ENCODE data around the gene GNAO1.

Gene GNAO1

GRCh38 chr16:56221995-56222394 lies 30.7 kb downstream of the GNAO1 start:
- H3F3A ChIP-seq (ENCODE audit: insufficient read depth, low read length) = no peaks in the 10 kb centered on the region
- no peaks in the 10 kb centered on the region for H3K79me2 ChIP-seq (ENCODE audit: low read length)
- no peak overlapping the region for H3K4me2 ChIP-seq (ENCODE audit: low read depth, low read length)
- no peak overlapping the region for H3K27ac ChIP-seq (ENCODE audit: low read length)
- no peak overlapping the region for H2AFZ ChIP-seq (ENCODE audit: low read length)
- no peaks in the 10 kb centered on the region for H4K20me1 ChIP-seq (ENCODE audit: insufficient read depth, low read length)
- TF ChIP-seq EZH2 (optimal IDR thresholded peaks at IDR 0.05; ENCODE audit: low read depth, low read length) (no peak), CTCF (IDR thresholded peaks at IDR 0.05; ENCODE audit: low read length) (no peak), EZH2phosphoT487 (IDR thresholded peaks at IDR 0.05; ENCODE audit: low read length) (no peak)
- no peaks in the 10 kb centered on the region for H3K9me3 ChIP-seq (replicated peaks; ENCODE audit: insufficient read depth, low read length)
- H3K9me2 ChIP-seq (replicated peaks; ENCODE audit: insufficient read depth, low read length) = no peaks in the 10 kb centered on the region
- DNase-seq = no peak
- no peaks in the 10 kb centered on the region for H3K27me3 ChIP-seq (replicated peaks; ENCODE audit: insufficient read depth, low read length)
- H3K36me3 ChIP-seq (replicated peaks; ENCODE audit: insufficient read depth, low read length) = no peaks in the 10 kb centered on the region
- no peaks in the 10 kb centered on the region for H3K4me1 ChIP-seq (ENCODE audit: low read length)
- H3K9ac ChIP-seq (ENCODE audit: low read length) = no peak overlapping the region
- no peak overlapping the region for H3K4me3 ChIP-seq (ENCODE audit: low read length)

GRCh38 chr16:56222474-56222997 lies 31.2 kb downstream of the GNAO1 start:
- H4K20me1 ChIP-seq (ENCODE audit: insufficient read depth, low read length) = no peaks in the 10 kb centered on the region
- H3K36me3 ChIP-seq (replicated peaks; ENCODE audit: insufficient read depth, low read length) = no peaks in the 10 kb centered on the region
- DNase-seq = no peak
- H3K9me3 ChIP-seq (replicated peaks; ENCODE audit: insufficient read depth, low read length) = no peaks in the 10 kb centered on the region
- no peaks in the 10 kb centered on the region for H3K79me2 ChIP-seq (ENCODE audit: low read length)
- no peaks in the 10 kb centered on the region for H3K9me2 ChIP-seq (replicated peaks; ENCODE audit: insufficient read depth, low read length)
- H3K27me3 ChIP-seq (replicated peaks; ENCODE audit: insufficient read depth, low read length) = no peaks in the 10 kb centered on the region
- no peak overlapping the region for H2AFZ ChIP-seq (ENCODE audit: low read length)
- no peak overlapping the region for H3K9ac ChIP-seq (ENCODE audit: low read length)
- no peaks in the 10 kb centered on the region for H3K4me1 ChIP-seq (ENCODE audit: low read length)
- H3F3A ChIP-seq (ENCODE audit: insufficient read depth, low read length) = no peaks in the 10 kb centered on the region
- H3K4me3 ChIP-seq (ENCODE audit: low read length) = no peak overlapping the region
- no peak overlapping the region for H3K4me2 ChIP-seq (ENCODE audit: low read depth, low read length)
- no peak for TF ChIP-seq CTCF (IDR thresholded peaks at IDR 0.05; ENCODE audit: low read length)
- no peak for TF ChIP-seq EZH2phosphoT487 (IDR thresholded peaks at IDR 0.05; ENCODE audit: low read length)
- no peak overlapping the region for H3K27ac ChIP-seq (ENCODE audit: low read length)

GRCh38 chr16:56225017-56225742 lies 33.9 kb downstream of the GNAO1 start:
- Histone ChIP-seq H3K27me3 (replicated peaks; ENCODE audit: insufficient read depth, low read length) (no peaks in the 10 kb centered on the region), H3K9me3 (replicated peaks; ENCODE audit: insufficient read depth, low read length) (no peaks in the 10 kb centered on the region), H3K4me2 (ENCODE audit: low read depth, low read length) (no peak overlapping the region), H4K20me1 (ENCODE audit: insufficient read depth, low read length) (no peaks in the 10 kb centered on the region), H3K27ac (ENCODE audit: low read length) (no peak overlapping the region), H3K9me2 (replicated peaks; ENCODE audit: insufficient read depth, low read length) (no peaks in the 10 kb centered on the region), H3K4me1 (ENCODE audit: low read length) (no peaks in the 10 kb centered on the region), H2AFZ (ENCODE audit: low read length) (no peak overlapping the region), H3K79me2 (ENCODE audit: low read length) (no peaks in the 10 kb centered on the region), H3F3A (ENCODE audit: insufficient read depth, low read length) (no peaks in the 10 kb centered on the region), H3K36me3 (replicated peaks; ENCODE audit: insufficient read depth, low read length) (no peaks in the 10 kb centered on the region), H3K9ac (ENCODE audit: low read length) (no peak overlapping the region), H3K4me3 (ENCODE audit: low read length) (no peak overlapping the region)
- no peak for TF ChIP-seq EZH2phosphoT487 (IDR thresholded peaks at IDR 0.05; ENCODE audit: low read length)
- DNase-seq = no peak

GRCh38 chr16:56226187-56226586 lies 34.9 kb downstream of the GNAO1 start:
- Histone ChIP-seq H3K27ac (ENCODE audit: low read length) (no peak overlapping the region), H3F3A (ENCODE audit: insufficient read depth, low read length) (no peaks in the 10 kb centered on the region), H3K36me3 (replicated peaks; ENCODE audit: insufficient read depth, low read length) (no peaks in the 10 kb centered on the region), H4K20me1 (ENCODE audit: insufficient read depth, low read length) (no peaks in the 10 kb centered on the region), H3K9ac (ENCODE audit: low read length) (no peak overlapping the region), H3K9me3 (replicated peaks; ENCODE audit: insufficient read depth, low read length) (no peaks in the 10 kb centered on the region), H3K4me3 (ENCODE audit: low read length) (no peak overlapping the region), H3K9me2 (replicated peaks; ENCODE audit: insufficient read depth, low read length) (no peaks in the 10 kb centered on the region), H3K27me3 (replicated peaks; ENCODE audit: insufficient read depth, low read length) (no peaks in the 10 kb centered on the region), H3K4me1 (ENCODE audit: low read length) (no peaks in the 10 kb centered on the region), H3K4me2 (ENCODE audit: low read depth, low read length) (no peak overlapping the region), H3K79me2 (ENCODE audit: low read length) (no peaks in the 10 kb centered on the region), H2AFZ (ENCODE audit: low read length) (no peak overlapping the region)
- no peak for DNase-seq
- TF ChIP-seq EZH2 (optimal IDR thresholded peaks at IDR 0.05; ENCODE audit: low read depth, low read length) (no peak), EZH2phosphoT487 (IDR thresholded peaks at IDR 0.05; ENCODE audit: low read length) (no peak), CTCF (IDR thresholded peaks at IDR 0.05; ENCODE audit: low read length) (no peak)

Data from MM.1S (cell line).